ENCODE results near the gene UNG. TPM values are rescaled to one million over a fixed set of nuclear protein-coding genes. Genes with fewer than 3 reads are reported as not detected.
"Not testable (repeated sequence)": the region's sequence is repeated elsewhere in the genome, so short reads cannot be mapped to it uniquely, and the experiment has no call there.

The UNG gene
- total RNA-seq, 3 donors from 2014 or later: 23.2 to 28.7 (median 23.9) TPM

DNA sequence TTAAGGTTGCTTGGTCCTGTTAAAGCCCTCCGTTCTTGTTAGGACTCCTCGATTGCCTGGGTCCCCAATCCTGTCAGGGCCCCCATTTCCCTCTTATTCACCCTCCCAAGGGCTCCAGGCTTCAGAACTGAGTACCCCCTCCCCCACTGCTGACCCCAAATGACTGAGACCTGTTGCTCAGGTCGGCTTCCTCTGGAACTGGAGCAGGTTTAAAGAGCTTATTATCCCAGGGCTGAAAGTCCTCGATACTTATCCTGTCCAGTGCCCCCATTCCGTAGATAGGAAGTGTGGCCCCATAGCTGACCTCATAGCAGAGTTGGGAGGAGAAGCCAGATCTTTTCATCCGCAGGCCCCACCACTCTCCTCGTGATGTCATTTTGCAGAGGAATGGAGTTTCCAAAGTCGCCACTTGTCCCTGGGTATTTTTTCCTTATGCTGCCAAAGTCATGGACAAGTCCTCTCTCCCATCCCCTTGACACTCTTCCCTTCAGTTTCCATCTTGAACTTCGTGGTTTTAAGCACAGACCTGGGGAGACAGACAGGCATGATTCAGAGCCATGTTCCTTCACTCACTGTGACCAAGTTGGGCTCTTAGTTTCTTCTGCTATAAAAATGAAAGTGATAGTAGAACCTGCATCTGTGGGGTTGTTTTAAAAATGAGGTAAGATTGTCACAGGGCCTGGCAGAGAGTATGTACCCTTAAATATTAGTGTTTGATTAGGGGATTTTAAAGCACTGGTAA is 43.8 kb upstream of the UNG start:
- TF ChIP-seq, protein P1, sequence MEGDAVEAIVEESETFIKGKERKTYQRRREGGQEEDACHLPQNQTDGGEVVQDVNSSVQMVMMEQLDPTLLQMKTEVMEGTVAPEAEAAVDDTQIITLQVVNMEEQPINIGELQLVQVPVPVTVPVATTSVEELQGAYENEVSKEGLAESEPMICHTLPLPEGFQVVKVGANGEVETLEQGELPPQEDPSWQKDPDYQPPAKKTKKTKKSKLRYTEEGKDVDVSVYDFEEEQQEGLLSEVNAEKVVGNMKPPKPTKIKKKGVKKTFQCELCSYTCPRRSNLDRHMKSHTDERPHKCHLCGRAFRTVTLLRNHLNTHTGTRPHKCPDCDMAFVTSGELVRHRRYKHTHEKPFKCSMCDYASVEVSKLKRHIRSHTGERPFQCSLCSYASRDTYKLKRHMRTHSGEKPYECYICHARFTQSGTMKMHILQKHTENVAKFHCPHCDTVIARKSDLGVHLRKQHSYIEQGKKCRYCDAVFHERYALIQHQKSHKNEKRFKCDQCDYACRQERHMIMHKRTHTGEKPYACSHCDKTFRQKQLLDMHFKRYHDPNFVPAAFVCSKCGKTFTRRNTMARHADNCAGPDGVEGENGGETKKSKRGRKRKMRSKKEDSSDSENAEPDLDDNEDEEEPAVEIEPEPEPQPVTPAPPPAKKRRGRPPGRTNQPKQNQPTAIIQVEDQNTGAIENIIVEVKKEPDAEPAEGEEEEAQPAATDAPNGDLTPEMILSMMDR (IDR thresholded peaks at IDR 0.05): no peak
- no peak for TF ChIP-seq POLR2A (IDR thresholded peaks at IDR 0.05)
- TF ChIP-seq POLR2AphosphoS5 (IDR thresholded peaks at IDR 0.05): no peak
- Histone ChIP-seq H3K36me3 (no peaks in the 10 kb centered on the region), H3K4me3 (peak overlapping the region; percentile 96 to 99 (median 97)), H3K9me3 (no peaks in the 10 kb centered on the region), H3K27me3 (no peaks in the 10 kb centered on the region), H3K4me1 (peaks cover 3 to 17% of the 10 kb centered on the region in 2 donors), H3K27ac (peak overlapping the region; percentile 85 to 91)
- DNase-seq (ENCODE audit: low spot score in 2 of 2): no peak
- intact Hi-C loops (cut with DNase I; ENCODE audit: low total_unique reads): no loop called here

DNA sequence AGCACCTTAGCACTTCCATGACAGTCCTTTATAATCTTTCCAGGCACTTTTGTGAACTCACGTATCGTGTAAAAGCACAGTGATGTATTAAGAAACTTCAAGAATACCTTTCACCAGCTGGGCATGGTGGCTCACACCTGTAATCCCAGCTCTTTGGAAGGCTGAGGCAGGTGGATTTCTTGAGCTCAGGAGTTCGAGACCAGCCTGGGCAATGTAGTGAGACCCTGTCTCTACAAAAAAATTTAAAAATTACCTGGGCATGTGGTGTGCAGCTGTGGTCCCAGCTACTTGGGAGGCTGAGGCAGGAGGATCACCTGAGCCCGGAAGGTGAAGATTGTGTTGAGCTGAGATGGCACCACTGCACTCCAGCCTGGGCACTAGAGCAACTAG is 43.3 kb upstream of the UNG start:
- Histone ChIP-seq H3K4me1 (peaks cover 3 to 17% of the 10 kb centered on the region in 2 donors), H3K4me3 (peak overlapping the region in 2 of 3 donors; percentile 96 to 97)
- H3K36me3 ChIP-seq; H3K27me3 ChIP-seq; DNase-seq (ENCODE audit: low spot score in 2 of 2); H3K27ac ChIP-seq; intact Hi-C loops (cut with DNase I; ENCODE audit: low total_unique reads); H3K9me3 ChIP-seq: not testable (repeated sequence)

DNA sequence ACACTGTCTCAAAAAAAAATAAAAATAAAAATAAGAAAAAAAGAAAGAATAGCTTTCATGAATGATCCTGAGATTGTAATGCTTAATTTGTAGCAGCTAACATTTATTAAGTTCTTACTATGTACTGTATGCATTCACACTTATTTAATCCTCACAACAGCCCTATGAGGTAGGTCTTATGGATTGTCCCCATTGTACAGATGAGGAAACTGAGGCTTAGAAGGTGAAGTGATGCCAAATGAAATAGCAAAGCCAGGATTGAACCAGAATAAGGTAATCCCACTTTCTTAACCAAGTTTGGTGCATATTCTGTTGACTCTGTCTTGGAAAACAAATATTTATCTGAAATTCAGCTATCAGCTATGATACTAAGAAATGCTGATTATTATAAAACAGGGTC is 42.9 kb upstream of the UNG start:
- Histone ChIP-seq H3K36me3 (no peaks in the 10 kb centered on the region), H3K27me3 (no peaks in the 10 kb centered on the region), H3K4me1 (peaks cover 3 to 17% of the 10 kb centered on the region in 2 donors), H3K27ac (no peak overlapping the region), H3K9me3 (no peaks in the 10 kb centered on the region), H3K4me3 (no peak overlapping the region)
- DNase-seq (ENCODE audit: low spot score in 2 of 2): no peak
- intact Hi-C loops (cut with DNase I; ENCODE audit: low total_unique reads): no loop called here
- TF ChIP-seq POLR2AphosphoS5 (IDR thresholded peaks at IDR 0.05): no peak
- no peak for TF ChIP-seq POLR2A (IDR thresholded peaks at IDR 0.05)
- TF ChIP-seq, protein P1 (IDR thresholded peaks at IDR 0.05): no peak

DNA sequence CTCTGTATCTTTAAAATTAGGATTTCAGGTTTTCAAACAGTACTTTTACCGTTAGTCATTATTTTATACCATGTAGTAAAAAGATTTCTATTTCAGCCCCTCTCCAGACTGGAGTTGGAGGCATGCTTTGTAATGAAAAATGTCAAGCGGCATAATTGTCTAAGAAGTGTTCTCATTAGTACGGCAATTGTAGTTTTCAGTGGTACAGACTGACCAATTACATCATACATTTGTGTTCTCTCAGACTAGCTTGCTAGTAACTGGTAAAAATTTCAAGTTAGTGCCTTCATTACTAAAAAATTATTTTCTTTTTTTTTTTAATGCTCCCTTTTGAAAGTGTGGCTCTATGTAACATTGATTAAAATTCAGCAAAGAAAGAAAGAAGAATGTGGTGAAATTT is 40.5 kb upstream of the UNG start:
- H3K4me3 ChIP-seq: no peak overlapping the region
- no peak overlapping the region for H3K27ac ChIP-seq
- TF ChIP-seq POLR2A (IDR thresholded peaks at IDR 0.05) (no peak), POLR2AphosphoS5 (IDR thresholded peaks at IDR 0.05) (no peak)
- TF ChIP-seq, protein P1 (IDR thresholded peaks at IDR 0.05): no peak
- H3K4me1 ChIP-seq: peaks cover 3 to 15% of the 10 kb centered on the region in 2 donors
- DNase-seq (ENCODE audit: low spot score in 2 of 2): no peak
- no peaks in the 10 kb centered on the region for H3K27me3 ChIP-seq
- H3K36me3 ChIP-seq: no peaks in the 10 kb centered on the region
- H3K9me3 ChIP-seq: no peaks in the 10 kb centered on the region
- intact Hi-C loops (cut with DNase I; ENCODE audit: low total_unique reads): no loop called here

DNA sequence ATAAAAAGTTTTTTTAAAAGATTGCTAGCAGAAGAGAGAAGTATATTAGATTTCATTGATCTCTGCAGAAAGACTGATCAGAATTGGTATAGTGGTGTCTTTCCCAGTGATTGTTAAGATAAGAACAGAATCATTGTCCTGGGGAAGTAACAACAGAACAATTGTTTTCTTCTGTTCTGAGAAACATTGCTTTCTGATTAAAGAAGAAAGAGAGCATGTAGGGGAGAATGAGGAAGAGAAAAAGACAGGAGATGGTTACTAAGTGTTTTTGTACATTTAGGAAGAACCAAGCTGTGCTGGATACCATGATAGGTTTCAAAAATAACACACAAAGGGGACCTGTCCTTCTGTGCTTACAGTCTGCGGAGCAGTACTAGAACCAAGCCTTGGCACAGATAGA is 40.0 kb upstream of the UNG start:
- Histone ChIP-seq H3K27ac (no peak overlapping the region), H3K4me1 (peaks cover 3 to 12% of the 10 kb centered on the region in 2 donors), H3K27me3 (no peaks in the 10 kb centered on the region), H3K36me3 (no peaks in the 10 kb centered on the region), H3K4me3 (no peak overlapping the region), H3K9me3 (no peaks in the 10 kb centered on the region)
- intact Hi-C loops (cut with DNase I; ENCODE audit: low total_unique reads): no loop called here
- DNase-seq (ENCODE audit: low spot score in 2 of 2): no peak
- no peak for TF ChIP-seq POLR2AphosphoS5 (IDR thresholded peaks at IDR 0.05)
- TF ChIP-seq, protein P1 (IDR thresholded peaks at IDR 0.05): no peak
- no peak for TF ChIP-seq POLR2A (IDR thresholded peaks at IDR 0.05)

Measured in breast epithelium (tissue), 4 donors.